HPDE6-E6E7 (cell line): ENCODE measurements around the gene DIO3.

Experiments used
- DNase-seq: peaks from one replicate; pipeline ENCODE4 v3.0.0; 2011; ENCODE audit warnings: missing footprints; ENCODE audit errors: extremely low spot score

The DIO3 gene

DNA sequence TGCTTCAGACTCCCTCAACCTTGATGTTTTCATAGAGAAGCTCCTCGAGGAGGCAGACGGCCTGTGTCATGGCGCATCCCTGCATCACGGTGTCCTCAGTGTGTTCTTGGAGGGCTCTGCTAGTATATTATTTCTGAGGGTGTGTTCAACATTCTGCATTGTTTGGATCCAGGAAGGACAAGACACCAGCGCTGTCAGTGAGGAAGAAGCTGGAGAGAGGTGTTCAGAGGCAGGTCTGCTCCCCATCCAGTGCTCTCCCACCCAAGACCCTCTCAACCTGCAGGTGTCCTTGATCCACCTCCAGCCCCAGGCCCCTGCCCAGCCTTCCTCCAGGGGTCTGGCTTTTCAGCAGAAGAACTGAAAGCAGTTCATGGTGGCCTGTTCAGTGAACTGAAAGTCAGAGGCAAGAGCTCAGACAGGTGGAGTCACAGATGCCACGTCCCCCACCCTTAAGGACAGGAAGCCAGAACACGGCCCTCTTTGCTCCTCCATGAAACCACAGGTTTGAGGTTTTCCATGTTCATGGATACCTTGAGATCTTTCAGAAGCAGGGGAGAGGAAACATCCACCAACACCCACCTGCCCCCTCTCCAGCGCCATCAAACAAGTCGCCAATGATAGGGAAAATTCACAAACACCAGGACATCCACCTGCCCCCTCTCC lies 37.4 kb downstream of the DIO3 start:
- DNase-seq = no peak

DNA sequence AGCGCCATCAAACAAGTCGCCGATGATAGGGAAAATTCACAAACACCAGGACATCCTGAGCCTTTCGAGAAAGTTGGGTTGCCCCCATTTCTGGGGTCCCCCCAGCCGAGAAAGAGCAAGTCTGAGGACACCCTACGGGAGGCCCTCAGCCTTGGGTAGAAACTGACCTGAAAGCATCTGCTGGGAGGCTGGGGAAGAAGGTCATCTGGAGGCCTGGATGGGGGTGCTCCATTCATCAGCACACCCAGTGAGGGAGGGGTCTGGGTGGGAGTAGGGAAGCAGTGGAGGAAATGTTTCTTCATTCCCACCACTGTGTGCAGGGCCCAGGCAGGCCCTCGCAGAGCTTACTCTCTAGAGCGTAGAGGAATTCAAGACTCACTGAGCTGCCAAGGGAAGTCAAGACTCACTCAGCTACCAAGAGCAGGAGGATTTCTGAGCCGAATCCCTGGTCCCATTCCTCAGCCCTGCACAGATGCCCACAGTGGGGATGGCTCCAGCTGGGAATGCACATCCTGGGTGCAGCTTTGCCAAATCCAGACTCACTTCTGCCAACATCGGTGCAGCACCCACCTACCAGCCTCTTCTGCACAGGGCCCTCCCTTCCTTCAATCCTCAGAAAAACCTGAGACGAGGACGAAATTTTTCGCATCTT lies 38.1 kb downstream of the DIO3 start:
- DNase-seq = no peak

DNA sequence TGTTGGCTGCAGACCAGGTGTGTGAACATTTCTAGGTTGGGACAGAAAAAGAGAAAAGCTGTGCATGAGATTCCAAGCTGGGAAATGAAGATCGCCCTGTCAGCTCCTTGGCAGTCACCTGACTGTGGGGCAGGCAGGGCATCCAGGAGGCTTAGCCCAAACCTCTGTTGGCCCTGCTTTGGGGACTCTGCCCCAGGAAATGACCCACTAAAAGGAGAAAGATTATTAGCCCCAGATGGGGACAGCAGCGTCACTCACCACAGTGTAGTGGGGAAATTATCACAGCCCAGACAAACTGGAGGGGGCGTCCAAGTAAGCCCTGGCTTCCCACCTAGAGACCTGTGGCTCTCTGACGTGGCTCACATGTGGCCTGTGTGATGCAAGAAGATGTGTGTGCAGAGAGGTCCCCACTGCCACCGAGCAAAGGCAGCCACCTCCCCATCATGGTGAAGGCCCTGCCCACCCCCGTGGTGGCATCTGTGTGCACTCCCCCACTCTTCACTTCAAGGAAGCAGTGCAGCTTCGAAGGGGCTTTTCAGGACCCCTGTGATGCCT lies 39.1 kb downstream of the DIO3 start:
- DNase-seq = no peak

DNA sequence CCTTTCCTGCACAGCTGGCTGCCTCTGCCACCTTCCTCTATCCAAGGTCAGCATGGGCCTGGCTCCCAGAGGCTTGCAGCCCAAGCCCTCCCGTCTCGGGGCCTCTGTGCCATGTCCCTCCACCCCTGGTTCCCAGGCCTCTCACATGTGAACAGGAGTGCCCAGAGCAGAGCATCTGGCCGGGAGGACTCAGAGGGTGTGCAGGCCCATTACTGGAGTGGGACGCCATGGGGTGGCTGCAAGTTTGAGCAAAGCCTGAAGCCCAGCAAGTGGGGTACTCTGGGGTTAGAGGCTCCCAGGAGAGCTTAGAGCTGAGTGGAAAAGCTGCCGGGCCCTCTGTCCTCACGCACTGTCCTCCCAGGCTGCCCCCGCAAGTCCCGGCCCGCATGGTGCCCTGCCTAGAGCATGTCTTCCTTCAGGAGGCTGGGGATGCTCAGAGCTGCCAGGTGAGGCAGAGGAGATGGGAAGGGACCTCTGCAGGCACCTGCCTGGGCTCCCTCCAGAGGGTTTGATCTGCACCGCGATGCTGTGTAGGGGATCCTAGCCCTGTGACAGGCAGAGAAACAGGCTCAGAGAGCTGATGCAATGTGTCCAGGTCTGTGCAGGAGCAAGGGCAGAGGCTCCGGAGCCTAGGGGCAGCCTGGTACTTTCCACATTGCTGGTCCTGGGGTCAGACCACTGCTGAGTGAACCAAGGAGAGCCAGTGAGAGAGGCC lies 39.8 kb downstream of the DIO3 start:
- no peak for DNase-seq

DNA sequence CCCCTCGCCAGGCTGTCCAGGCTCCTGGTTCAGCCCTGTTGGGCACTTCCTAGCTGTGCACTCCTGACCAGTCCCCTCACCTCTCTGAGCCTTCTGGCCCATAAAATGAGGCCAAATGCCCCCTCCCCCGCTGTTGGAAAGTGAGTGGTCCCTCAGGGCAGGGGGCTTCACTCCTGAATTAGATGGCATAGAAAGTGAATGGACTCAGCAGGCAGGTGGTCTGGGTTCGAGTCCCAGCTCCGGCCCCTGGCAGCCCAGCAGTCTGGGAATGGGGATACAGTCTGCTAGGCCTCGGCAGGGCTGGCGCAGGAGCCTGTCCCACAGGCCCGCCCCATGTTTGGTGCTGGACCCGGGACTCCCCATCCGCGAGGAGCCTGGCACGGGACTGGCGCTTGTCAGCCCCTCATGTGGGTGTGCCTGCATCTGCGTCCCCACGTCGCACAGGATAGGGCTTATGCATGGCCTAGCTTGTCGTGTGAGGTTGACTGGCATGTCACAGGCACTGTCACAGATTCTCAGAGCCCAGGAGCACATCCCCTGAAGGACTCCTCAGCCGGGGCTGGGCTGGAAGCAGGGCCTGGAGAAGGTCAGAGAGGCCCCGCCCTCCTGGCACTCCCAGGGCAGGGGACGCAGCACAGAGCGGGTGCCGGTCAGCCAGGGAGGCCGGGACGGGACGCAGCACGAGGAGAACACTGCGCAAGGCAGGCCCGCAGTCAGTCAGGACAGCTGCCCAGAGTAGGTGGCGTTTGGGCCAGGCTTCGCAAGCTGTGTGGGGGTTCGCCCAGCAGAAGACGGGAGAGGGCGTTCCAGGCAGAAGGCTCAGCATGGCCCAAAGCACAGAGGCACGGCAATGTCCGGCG lies 40.5 kb downstream of the DIO3 start:
- DNase-seq = no peak

DNA sequence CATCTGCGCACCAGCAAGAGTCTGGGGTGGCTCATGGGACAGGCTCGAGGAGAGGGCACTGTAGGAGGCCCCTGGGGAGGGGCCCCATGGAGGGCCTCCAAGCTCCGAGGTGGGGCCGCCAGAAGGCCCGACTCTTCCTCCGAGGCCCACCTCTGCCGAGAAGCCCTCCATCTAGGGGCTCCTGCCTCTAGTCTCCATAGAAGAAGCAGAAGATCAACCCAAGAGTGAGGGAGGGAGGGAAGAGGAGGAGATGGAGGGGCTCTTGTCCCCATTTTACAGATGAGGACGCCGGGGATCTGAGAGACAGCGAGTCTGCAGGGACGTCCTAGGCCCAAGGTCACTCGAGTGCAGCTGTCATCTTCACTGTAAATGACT lies 41.2 kb downstream of the DIO3 start:
- DNase-seq = no peak

DNA sequence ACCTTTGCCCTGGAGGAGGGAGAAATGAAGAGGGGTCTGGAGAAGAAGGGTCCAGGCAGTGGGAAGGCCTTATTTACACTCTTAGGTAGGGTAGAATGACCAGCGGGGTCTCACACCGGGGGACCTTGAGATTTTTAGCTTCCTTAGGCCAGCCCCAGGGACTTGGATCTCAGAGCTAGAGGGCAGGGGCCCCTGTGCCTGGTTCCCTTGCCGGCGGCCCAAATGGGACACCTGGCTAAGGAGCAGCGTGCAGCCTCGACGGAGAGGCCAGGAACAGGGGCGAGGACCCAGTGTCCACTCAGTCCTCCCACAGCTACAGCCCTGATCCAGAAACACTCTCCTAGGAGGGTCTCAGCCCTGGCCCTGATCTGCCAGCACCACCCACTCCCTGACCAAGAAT lies 41.8 kb downstream of the DIO3 start:
- no peak for DNase-seq

DNA sequence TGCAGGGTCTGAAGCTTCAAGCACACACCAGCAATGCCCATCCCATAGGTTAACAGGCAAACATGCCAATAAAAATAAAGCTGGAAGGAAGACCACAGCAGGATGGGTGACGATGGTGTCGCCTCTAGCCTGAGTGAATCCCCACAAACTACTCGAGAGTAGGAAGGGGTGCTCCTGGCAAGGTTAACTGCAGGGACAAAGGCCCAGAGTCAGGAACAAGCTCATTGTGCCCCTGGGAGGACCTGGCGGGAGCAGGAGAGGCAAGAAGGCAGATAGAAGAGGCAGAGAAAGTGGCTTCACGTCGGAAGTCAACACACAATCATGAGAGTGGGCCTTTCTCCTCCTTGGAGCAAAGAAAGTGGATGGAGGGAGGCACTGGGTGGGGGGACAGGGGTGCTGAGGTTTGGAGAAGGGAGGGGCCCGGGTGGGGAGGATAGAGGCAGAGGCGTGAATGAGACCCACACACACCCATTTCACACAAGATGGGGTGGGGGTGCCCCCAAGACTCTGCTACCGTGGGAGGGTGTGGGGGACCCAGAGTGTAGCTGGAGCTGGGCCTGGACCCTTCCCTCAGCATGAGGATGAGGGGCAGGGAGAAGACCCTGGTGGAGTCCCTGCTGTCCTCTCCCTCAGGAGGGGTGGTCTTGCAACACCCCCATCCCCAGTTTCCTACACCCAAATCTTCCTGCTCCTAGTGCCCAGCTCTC lies 43.1 kb downstream of the DIO3 start:
- no peak for DNase-seq

DNA sequence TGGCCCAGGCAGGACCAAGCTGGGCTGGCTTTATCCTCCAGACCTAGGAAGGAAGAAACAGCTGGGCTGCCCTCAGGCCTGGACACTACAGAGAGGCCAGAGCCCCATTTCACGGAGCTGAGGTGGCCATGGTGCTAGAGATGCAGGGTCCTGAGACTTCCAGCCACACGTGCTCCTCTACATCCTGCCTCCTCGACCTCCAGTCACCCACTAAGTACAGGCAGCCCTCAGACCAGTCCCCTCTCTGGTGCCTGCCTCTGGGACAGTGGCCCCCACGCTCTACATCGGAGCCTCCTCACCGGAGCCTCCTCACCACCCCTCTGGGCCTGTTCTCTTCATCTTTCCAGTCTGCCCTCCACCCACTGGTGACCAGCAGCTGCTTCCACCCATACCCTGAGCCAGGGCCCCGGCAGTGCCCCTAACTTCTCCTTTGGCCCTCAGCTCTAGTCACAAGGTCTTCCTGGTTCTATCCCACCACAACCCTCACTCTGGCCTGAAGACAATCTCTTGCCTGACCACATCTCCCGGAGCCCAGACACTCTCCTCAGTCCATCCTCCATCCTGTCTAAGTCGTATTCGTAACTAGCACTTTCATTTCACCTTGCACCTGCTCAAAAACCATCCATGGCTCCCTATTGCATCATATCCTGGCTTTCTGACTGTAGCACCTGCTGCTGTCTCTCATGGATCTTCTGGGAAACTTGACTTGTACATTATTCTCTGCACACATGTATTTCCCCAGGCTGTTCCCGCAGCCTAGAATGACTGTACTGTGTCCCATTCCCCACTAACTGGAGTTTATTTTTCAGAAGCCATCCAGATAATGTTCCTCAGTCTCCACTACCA lies 43.9 kb downstream of the DIO3 start:
- DNase-seq = no peak

DNA sequence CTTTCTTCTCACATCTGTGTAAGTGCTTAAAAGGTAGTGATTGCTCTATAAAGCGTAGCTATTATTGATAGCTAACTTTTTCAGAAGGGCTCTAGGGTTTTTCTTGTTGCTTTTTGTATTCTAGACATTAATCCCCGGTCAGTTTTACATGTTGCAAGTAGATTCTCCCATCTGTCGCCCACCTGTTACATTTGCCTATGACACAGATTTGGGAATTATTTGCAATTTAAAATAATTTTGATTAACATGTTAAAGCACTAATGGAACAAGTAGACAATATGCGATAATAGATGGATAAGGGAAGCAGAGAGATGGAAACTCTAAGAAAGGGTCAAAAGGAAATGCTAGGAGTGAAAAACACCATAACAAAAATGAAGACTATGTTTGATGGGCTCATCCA lies 44.5 kb downstream of the DIO3 start:
- no peak for DNase-seq
